Hematopoietic multipotent progenitor cell treated with erythropoietin and hydrocortisone succinate and interleukin-3 and kit ligand, for 6 days (in vitro differentiated cells): ENCODE measurements around the gene MYO1D.
A peak's percentile ranks its signal among the peaks of the same experiment; 100 is the strongest.

Experiments
- DNase-seq: peaks from one replicate; pipeline ENCODE4 v3.0.0-alpha.2; 2015

MYO1D gene

GRCh38 chr17:32520737-32521404, 356.1 kb downstream of the MYO1D start:
- no peak for DNase-seq

GRCh38 chr17:32520104-32520701, 356.7 kb downstream of the MYO1D start:
- no peak for DNase-seq

DNA sequence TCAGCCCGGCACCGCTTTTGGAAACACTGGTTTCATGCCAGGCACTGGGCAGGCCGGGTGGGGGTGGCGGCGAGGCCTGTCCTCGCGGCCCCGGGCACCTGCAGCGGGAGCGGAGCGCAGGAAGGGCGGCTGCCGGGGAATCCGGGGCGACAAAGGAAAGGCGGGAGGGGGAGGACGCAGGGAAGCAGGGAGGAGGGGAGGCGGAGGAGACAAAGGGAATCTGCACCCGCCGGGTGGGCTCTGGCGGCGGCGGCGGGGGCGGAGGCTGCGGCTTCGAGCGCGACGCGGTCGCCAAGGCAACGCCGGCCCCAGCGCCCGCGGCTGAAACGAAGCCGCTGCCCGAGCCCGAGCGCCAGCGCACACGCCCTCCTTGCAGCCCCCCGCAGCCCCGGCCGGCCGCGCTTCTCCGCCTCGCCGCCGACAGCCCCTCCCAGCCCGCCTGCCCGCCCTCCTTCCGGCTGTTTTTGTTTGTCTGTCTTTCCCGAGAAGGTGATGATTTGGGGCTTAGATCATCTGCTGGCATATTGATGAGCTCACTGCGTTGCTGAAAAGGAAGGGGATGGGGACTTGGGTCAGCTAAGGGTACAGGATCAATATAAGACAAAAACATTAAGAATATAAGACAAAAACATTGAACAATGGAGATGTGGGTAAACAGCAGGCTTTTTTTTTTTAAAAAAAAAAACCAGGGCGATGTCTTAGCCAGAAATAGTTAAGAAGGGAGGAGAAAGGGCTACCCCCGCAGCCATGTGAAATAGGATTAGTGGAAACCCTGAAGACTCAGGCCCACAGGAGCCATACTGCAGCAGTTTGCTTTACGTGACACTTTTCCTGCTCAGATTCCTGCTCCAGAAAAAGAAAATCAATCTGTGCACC, 357.5 kb downstream of the MYO1D start:
- peak; percentile 14 for DNase-seq

- DNase-seq, result no peak
Measured at GRCh38 chr17:32518646-32519227, 358.2 kb downstream of the MYO1D start.

GRCh38 chr17:32517982-32518381, 358.9 kb downstream of the MYO1D start:
- DNase-seq, result no peak

- DNase-seq, result no peak
Measured at GRCh38 chr17:32516940-32517701, 359.8 kb downstream of the MYO1D start.

DNA sequence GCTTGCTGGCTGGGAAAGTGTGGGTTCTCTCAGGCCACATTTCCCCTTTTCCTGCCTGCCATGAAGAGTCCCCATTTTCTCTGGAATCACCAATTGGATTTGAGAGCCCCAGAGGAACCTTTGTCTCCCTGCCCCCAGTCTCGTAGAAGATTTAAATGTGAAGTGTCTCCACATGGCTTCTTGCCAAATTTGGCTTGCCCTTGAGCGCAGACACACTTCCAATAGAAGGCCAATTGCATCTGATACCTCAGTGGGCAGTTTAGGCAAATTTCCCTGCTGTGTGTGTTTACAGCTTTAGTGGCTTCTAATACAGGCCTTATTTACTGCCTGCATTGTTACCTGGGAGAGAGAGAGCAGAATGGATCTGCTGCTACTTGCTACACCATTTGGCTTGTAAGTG, 360.5 kb downstream of the MYO1D start:
- no peak for DNase-seq

DNA sequence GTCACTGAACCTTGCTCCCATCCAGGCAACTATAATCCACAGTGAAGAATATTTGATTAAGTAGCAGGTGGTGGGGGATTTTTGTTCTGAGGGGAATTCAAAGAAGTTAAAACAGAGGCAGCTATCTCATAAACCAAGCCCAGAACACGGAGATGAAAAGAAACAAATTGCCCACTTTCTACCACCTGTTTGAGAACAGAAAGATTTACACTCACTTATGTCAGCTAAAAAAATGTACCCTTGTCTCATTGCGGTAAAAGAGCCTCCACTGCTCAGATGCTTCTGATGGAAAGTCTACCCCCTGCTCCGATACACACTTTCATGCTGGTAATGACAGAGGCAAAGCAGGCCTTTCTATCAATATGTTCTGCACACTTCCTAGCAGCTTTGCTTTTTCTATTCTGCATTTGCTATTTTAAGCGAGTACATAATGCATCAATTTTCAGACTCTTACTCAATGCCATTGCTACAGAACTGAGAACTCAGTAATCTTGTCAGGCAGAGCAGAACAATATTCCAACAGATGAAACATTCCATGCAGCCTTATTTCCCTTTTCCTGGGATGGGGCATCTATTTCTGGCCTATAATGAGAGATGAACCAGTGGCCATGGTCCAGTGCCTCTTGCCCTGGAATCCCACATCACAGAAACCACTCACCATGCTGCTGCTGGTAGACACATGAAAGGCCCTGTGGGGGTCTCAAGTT, 361.1 kb downstream of the MYO1D start:
- no peak for DNase-seq

GRCh38 chr17:32514606-32515005, 362.3 kb downstream of the MYO1D start:
- DNase-seq, result no peak

DNA sequence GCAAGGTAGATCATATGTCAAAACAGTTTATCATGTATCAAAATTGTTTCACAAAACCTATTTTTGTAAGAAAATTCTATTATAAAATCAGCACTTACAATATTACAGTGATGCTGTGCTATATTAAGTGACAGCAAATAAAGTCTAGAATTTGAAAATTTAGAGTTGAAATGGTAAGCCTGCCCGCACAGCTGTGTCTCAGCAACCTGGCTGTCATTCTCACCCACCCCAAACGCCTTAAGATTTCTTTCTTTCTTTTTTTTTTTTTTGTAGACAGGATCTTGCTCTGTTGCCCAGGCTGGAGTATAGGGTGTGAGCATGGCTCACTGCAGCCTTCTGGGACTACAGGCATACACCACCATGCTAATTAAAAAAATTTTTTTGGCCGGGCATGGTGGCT, 363.3 kb downstream of the MYO1D start:
- no peak for DNase-seq

GRCh38 chr17:32512328-32512727, 364.6 kb downstream of the MYO1D start:
- no peak for DNase-seq

DNA sequence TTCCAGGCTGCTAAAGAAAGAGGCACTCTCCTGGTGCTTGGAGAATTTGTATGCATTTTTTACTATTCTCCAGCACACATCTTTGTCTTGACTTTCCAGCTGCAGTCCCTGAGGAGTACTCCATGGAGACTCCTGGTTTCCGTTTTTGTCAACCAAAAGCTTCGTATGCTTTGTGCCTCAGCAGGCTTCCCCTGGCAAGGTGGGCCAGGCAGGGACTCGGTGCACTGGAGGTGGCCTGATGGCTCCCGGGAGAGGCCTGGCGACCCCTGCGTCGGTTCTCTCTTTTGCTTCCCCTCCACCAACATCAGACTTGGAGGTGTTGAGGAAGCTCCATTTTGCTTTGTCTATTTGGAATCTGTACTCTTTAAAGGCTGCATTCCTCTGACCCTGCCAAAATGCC, 366.5 kb downstream of the MYO1D start:
- no peak for DNase-seq

DNA sequence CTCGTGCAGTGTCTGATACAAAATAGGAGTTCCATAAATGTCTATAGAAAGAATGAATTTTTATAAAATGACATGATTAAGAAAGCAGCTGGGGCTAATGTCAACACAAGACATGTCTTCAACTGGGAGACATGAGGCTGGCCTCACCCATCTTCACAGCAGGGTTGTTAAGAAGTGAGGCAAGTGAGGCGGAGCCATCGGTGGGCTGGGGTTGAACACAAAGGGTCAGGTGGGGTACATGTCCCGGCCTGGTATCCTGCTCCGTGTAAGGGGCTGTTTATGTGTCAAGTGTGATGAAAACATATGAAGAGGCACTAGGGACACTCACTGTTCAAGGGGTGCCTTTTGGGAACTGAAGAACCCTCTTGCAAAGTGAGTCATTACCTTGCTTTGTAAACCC, 368.0 kb downstream of the MYO1D start:
- DNase-seq, result no peak

- DNase-seq, result no peak
Measured at GRCh38 chr17:32504166-32504990, 372.5 kb downstream of the MYO1D start.

GRCh38 chr17:32503251-32504165, 373.4 kb downstream of the MYO1D start:
- DNase-seq, result peak; percentile 41

- no peak for DNase-seq
Measured at GRCh38 chr17:32502710-32503109, 374.2 kb downstream of the MYO1D start.

DNA sequence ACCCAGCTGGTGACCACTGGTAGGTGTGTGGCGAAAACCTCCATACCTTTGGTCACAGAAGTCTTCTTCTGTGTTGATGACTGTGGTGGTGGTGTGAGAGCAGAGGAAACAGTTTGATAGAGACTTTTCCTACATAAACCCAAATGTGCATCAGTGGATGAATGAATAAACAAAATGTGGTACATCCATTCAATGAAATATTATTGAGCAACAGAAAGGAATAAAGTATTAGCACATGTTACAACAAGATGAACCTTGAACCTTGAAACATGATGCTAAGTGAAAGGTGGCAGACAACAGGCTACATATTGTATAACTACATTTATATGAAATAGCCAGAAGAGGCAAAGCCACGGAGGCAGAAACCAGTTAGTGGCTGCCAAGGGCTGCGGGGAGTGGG, 374.9 kb downstream of the MYO1D start:
- DNase-seq, result no peak

GRCh38 chr17:32498391-32498790, 378.5 kb downstream of the MYO1D start:
- no peak for DNase-seq

DNA sequence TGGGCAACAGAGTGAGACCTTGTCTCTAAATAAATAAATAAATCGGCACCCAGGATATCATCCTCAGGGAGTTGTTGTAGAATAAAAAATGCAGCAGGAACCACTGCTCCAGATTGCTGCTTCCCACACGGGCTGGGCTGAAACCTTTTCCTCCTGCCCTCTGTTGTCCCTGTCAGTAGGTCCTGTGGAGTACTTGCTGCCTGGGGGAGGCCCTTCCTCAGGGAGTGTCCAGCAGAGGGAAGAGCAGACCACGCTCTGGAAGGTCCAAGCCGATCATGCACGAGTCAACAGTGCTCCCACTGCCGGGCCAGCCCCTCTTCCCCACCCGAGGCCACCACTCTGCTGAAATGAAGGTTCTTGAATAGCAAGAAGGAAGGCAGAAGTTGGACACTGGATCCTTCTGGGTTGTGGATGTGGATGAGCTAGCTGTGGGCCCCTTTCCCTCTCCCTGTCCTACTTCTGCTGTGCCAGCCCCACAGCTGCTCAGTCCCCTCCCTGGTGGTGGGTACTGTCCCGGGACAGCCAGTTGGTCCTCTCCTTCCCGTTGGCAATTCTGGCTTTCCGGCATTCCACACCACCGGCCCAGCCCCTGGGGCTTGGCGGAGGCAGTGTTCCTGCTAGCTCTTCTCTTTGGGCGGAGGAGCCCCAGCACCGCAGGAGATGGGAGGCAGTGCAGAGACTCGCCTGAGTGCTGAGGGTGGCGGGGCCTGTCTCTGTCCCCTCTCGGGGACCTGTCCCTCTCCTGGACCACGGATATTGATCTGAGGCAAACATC, 379.3 kb downstream of the MYO1D start:
- no peak for DNase-seq
